AG04449 (cell line): Measurements from ENCODE around the gene AMN.

Source experiments
- CTCF ChIA-PET: fragments of 350-600 bp; formaldehyde crosslinking; extraction: SDS; loops from one replicate; lab custom pipeline; 2021; ENCODE audit warnings: antibody characterized with exemption; lab: Yijun Ruan, JAX
- POLR2A ChIA-PET: fragments of 400-600, 350-600 bp; formaldehyde crosslinking; extraction: SDS; loops from one replicate; lab custom pipeline; 2020; ENCODE audit warnings: antibody characterized with exemption, inconsistent platforms; lab: Yijun Ruan, JAX
- DNase-seq: peaks from one replicate; pipeline ENCODE4 v3.0.0-alpha.2; 2010; ENCODE audit warnings: low read depth, low spot score
- H3K4me3 ChIP-seq: 2 replicates; pipeline ENCODE4 v1.5.1; 2011; ENCODE audit warnings: low read depth, mild to moderate bottlenecking, control low read depth, low read length
- TF ChIP-seq, protein P1 (sequence below): IDR thresholded peaks from one replicate; pipeline ENCODE4 v1.5.1; 2011; ENCODE audit warnings: mild to moderate bottlenecking, moderate library complexity, low read length, control low read depth, inconsistent platforms; ENCODE audit not compliant: insufficient read depth; ENCODE audit errors: missing control alignments

AMN gene

DNA sequence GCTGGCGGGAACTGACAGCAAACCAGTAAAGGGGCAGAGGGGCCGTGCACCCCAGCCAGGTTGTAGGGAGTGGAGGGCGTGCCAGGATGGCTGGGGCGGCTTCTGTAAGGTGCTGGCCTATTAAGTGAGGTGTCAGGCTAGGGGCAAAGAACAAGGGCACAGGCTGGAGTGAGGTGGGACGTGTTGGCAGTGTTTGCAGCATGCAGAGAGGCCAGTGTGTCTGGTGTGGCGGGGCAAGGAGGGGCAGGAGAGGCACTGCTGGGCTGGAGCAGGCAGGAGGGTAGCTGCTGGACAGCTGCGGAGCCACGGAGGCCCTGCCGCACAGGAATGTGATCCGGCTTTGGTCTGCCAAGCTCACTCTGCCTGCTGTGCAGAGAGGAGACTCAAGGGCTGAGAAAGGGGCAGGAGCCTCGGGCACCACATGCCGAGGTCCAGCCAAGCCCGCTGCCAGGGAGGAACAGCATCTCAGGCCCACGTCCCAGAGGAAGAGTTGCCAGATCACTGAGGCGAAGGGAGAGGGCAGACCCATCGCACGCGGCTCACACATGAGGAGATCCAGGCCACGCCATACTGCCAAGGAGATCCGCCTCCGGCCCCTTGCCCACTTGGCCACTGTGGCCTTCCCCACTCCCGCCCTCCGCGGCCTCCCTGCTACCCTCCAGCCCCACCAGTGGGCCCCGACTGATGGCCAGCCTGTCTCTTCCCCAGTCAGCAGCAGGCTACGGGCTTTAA, 46.8 kb downstream of the AMN start:
- TF ChIP-seq, protein P1, sequence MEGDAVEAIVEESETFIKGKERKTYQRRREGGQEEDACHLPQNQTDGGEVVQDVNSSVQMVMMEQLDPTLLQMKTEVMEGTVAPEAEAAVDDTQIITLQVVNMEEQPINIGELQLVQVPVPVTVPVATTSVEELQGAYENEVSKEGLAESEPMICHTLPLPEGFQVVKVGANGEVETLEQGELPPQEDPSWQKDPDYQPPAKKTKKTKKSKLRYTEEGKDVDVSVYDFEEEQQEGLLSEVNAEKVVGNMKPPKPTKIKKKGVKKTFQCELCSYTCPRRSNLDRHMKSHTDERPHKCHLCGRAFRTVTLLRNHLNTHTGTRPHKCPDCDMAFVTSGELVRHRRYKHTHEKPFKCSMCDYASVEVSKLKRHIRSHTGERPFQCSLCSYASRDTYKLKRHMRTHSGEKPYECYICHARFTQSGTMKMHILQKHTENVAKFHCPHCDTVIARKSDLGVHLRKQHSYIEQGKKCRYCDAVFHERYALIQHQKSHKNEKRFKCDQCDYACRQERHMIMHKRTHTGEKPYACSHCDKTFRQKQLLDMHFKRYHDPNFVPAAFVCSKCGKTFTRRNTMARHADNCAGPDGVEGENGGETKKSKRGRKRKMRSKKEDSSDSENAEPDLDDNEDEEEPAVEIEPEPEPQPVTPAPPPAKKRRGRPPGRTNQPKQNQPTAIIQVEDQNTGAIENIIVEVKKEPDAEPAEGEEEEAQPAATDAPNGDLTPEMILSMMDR: no peak
- H3K4me3 ChIP-seq: no peak overlapping the region
- no peak for DNase-seq
- POLR2A ChIA-PET: no interaction called here
- CTCF ChIA-PET: interaction anchor here (1.1 to 1.3 kb wide), 3 partner anchors 11 to 324 kb away, joined by 3 to 5 read pairs (median 4); no protein-coding TSS in a partner anchor

DNA sequence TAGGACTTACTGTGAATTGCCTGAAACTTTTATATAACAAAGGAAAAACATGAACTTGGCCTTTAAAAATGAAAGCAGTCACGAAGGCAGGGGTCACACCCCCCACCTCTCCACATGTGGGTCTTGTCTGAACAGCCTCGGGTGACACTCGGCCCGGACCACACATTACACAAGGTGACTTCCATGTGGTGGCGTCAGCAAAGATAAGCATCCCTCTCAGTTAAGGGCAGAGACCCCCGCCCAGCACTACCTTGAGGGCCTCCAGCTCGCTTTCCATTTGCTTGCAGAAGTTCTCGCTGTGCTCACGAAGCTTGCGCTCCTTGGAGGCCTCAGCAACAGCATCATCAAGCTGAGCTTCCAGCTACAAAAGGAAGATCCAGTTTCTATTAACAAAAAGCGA, 47.4 kb downstream of the AMN start:
- POLR2A ChIA-PET: no interaction called here
- no peak overlapping the region for H3K4me3 ChIP-seq
- CTCF ChIA-PET: interaction anchor here (1.1 to 1.3 kb wide), 3 partner anchors 10 to 323 kb away, joined by 3 to 5 read pairs (median 4); no protein-coding TSS in a partner anchor
- DNase-seq: no peak
- TF ChIP-seq, protein P1: no peak

DNA sequence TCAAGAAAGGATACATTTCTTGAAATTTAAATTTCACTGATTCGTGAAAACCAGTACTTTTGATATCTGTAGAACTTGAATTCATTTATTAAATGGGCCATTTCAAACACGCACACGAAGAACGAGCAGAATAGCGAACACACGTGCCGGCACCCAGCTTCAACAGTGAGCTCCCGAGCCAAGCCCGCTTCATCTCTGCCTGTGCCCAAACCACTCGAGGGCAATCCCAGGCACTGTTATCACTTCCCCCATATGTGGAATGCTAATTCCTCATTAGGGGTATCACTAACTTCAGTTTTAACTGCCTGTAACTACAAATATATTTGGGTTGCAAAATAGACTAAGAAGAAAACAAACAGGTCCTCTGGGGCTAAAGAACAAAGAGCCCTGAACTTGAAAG, 48.0 kb downstream of the AMN start:
- ChIA-PET POLR2A (no interaction called here), CTCF (interaction anchor here (1.1 to 1.3 kb wide), 3 partner anchors 9 to 276 kb away, joined by 4 to 5 read pairs (median 4); no protein-coding TSS in a partner anchor)
- H3K4me3 ChIP-seq: no peak overlapping the region
- TF ChIP-seq, protein P1: no peak
- DNase-seq: no peak

DNA sequence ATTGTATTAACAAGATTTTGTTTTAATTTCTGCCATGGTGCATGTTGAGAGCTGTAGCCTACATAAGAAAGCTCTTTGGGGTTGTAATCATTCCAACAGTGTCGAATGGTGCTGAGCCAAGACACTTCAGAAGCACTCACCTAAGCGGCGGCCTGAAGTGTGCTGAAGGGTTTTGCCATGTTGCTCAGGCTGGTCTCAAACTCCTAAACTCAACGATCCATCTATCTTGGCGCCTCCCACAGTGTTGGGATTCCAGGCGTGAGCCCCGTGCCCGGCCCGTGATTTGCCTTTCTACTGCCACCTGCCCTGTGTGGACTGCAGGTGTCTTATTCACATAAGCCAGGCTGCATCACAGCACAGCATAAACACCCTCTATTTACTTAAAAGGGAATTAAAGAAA, 48.9 kb downstream of the AMN start:
- TF ChIP-seq, protein P1: no peak
- POLR2A ChIA-PET: no interaction called here
- CTCF ChIA-PET: interaction anchor here (0.9 to 1.5 kb wide), 3 partner anchors 9 to 273 kb away, joined by 3 to 4 read pairs (median 3); no protein-coding TSS in a partner anchor
- no peak for DNase-seq
- H3K4me3 ChIP-seq: no peak overlapping the region

DNA sequence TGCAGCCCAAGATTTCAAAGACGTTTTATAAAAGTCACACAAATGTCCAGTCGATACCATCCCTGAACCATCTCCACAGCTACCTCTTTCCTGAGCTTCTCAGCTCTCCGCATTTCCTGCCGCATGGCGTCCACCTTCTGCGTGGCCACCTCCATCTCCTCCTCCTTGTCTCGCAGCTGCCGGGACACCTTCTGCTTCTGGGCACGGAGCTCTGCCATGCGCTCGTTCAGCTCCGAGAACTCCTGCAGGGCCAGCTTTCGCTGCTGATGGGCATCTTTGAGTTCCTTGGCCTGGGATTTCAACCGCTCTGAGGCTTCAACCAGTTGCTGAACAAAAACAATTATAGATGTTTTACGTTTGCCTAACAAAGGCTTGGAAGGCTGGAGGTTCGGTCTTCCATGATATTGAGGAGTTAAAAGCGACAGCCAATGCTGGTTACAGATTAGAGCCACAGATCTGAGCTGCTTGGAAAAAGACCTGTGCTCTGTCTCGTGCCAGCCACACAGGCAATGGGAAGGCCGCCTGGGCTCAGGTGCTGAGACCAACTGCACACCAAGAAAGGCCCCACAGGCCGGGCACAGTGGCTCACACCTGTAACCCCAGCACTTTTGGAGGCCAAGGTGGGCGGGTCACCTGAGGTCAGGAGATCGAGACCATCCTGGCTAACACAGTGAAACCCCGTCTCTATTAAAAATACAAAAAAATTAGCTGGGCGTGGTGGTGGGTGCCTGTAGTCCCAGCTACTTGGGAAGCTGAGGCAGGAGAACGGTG, 49.6 kb downstream of the AMN start:
- no peak for DNase-seq
- no peak overlapping the region for H3K4me3 ChIP-seq
- TF ChIP-seq, protein P1: no peak
- ChIA-PET CTCF (interaction anchor here (0.9 to 1.5 kb wide), 7 partner anchors 8 to 277 kb away, joined by 3 to 4 read pairs (median 3); no protein-coding TSS in a partner anchor), POLR2A (no interaction called here)
